HepG2 (cell line): ENCODE results near the gene ATP7B. TPM values are rescaled to one million over a fixed set of nuclear protein-coding genes. Genes with fewer than 3 reads are reported as not detected.

Source experiments
- ATF7 ChIP-seq, 2 experiments: fragments of 450-650 bp in 1 of 2; sonication (generic) in 1 of 2; formaldehyde crosslinking in 1 of 2; IDR thresholded peaks; 2 replicates each; pipeline versions ENCODE4 v1.4.0 to v1.6.1; 2016 to 2020; ENCODE audit warnings: antibody characterized with exemption in 1 of 2, mild to moderate bottlenecking in 1 of 2, missing genetic modification reagents in 1 of 2
- FOXP1 ChIP-seq, 2 experiments: fragments of 450-650 bp in 1 of 2; IDR thresholded peaks; 2 replicates each; pipeline ENCODE4 v1.6.1; 2017 to 2018; ENCODE audit warnings: antibody characterized with exemption in 1 of 2
- HMG20B ChIP-seq: conservative IDR thresholded peaks from 2 replicates; pipeline ENCODE4 v1.6.1; 2016; ENCODE audit warnings: missing genetic modification reagents, missing compliant biosample characterization
- KDM5A ChIP-seq: fragments of 200-600 bp; sonication (generic); IDR thresholded peaks from 2 replicates; pipeline ENCODE4 v1.7.0; 2018; ENCODE audit warnings: antibody characterized with exemption, mild to moderate bottlenecking, low read length, borderline replicate concordance
- NCOR1 ChIP-seq: fragments of 200-600 bp; sonication (generic); IDR thresholded peaks from 2 replicates; pipeline ENCODE4 v1.7.0; 2017; ENCODE audit warnings: antibody characterized with exemption, low read length, borderline replicate concordance
- PPARG ChIP-seq: conservative IDR thresholded peaks from 2 replicates; pipeline ENCODE4 v1.6.1; 2016; ENCODE audit warnings: missing biosample characterization, missing genetic modification reagents
- ZFX ChIP-seq: sonication (generic); formaldehyde crosslinking; IDR thresholded peaks from 2 replicates; pipeline ENCODE4 v1.4.0; 2020; ENCODE audit warnings: mild to moderate bottlenecking, low read depth, missing genetic modification reagents, moderate library complexity
- ZKSCAN5 ChIP-seq: sonication (generic); formaldehyde crosslinking; IDR thresholded peaks from 2 replicates; pipeline ENCODE4 v1.5.1; 2020; ENCODE audit warnings: mild to moderate bottlenecking, missing genetic modification reagents
- ZNF556 ChIP-seq: sonication (generic); formaldehyde crosslinking; IDR thresholded peaks from 2 replicates; pipeline ENCODE4 v1.4.0; 2020; ENCODE audit warnings: mild to moderate bottlenecking, missing genetic modification reagents, borderline replicate concordance
- ZNF564 ChIP-seq: sonication (generic); formaldehyde crosslinking; IDR thresholded peaks from 2 replicates; pipeline ENCODE4 v1.8.1; 2023; ENCODE audit warnings: mild to moderate bottlenecking, missing genetic modification reagents
- ZNF619 ChIP-seq: sonication (generic); formaldehyde crosslinking; IDR thresholded peaks from 2 replicates; pipeline ENCODE4 v1.4.0; 2020; ENCODE audit warnings: mild to moderate bottlenecking, missing genetic modification reagents
- ZNF7 ChIP-seq: IDR thresholded peaks from 2 replicates; pipeline ENCODE4 v1.6.1; 2016; ENCODE audit warnings: missing biosample characterization, missing genetic modification reagents
- ZNF747 ChIP-seq: sonication (generic); formaldehyde crosslinking; IDR thresholded peaks from 2 replicates; pipeline ENCODE4 v1.8.1; 2023; ENCODE audit warnings: missing genetic modification reagents, mild to moderate bottlenecking, borderline replicate concordance
- ZNF777 ChIP-seq: sonication (generic); formaldehyde crosslinking; IDR thresholded peaks from 2 replicates; pipeline ENCODE4 v1.4.0; 2020; ENCODE audit warnings: missing genetic modification reagents
- polyA plus RNA-seq, 8 experiments: library from polyadenylated mRNA; depleted of rRNA in 3 of 8; stranded (reverse) in 7 of 8; unstranded in 1 of 8; fragments of >200 nt; fragmentation: Illumina TruSeq in 4 of 8; extraction: Trizol in 4 of 8; gene quantifications; 2 replicates each; pipeline versions ENCODE4 v1.2.1 to v1.2.3, GENCODE V29; 2011 to 2016; ENCODE audit warnings: low read depth in 4 of 8, missing spikeins in 1 of 8, mixed read lengths in 1 of 8; ENCODE audit not compliant: insufficient read depth in 1 of 8
- total RNA-seq, 5 experiments: library from RNA; depleted of rRNA; stranded (reverse); fragments of >200 nt; fragmentation: Illumina TruSeq; extraction: Trizol; gene quantifications; 2 replicates each; pipeline ENCODE4 v1.2.3, GENCODE V29; 2016; ENCODE audit warnings: low read depth in 1 of 5
- TF ChIP-seq, protein P1 (sequence below): sonication (generic); formaldehyde crosslinking; IDR thresholded peaks from 2 replicates; pipeline ENCODE4 v1.4.0; 2020; ENCODE audit warnings: missing genetic modification reagents, borderline replicate concordance
- TF ChIP-seq, protein P2 (sequence below): sonication (generic); formaldehyde crosslinking; IDR thresholded peaks from 2 replicates; pipeline ENCODE4 v1.8.1; 2023; ENCODE audit warnings: mild to moderate bottlenecking, missing genetic modification reagents, borderline replicate concordance
- TF ChIP-seq, protein P3 (sequence below): sonication (generic); formaldehyde crosslinking; IDR thresholded peaks from 2 replicates; pipeline ENCODE4 v1.4.0; 2020; ENCODE audit warnings: mild to moderate bottlenecking, missing genetic modification reagents
- TF ChIP-seq, protein P4 (sequence below): IDR thresholded peaks from 2 replicates; pipeline ENCODE4 v1.6.1; 2012; ENCODE audit warnings: low read depth, low read length, improper control_type of control experiment

Gene ATP7B
- total and polyA plus RNA-seq, 2 of the 13 experiments (the other 11 are each of a cell fraction or from before 2014, with no cell fraction given), result 31.8 to 57.4 TPM

DNA sequence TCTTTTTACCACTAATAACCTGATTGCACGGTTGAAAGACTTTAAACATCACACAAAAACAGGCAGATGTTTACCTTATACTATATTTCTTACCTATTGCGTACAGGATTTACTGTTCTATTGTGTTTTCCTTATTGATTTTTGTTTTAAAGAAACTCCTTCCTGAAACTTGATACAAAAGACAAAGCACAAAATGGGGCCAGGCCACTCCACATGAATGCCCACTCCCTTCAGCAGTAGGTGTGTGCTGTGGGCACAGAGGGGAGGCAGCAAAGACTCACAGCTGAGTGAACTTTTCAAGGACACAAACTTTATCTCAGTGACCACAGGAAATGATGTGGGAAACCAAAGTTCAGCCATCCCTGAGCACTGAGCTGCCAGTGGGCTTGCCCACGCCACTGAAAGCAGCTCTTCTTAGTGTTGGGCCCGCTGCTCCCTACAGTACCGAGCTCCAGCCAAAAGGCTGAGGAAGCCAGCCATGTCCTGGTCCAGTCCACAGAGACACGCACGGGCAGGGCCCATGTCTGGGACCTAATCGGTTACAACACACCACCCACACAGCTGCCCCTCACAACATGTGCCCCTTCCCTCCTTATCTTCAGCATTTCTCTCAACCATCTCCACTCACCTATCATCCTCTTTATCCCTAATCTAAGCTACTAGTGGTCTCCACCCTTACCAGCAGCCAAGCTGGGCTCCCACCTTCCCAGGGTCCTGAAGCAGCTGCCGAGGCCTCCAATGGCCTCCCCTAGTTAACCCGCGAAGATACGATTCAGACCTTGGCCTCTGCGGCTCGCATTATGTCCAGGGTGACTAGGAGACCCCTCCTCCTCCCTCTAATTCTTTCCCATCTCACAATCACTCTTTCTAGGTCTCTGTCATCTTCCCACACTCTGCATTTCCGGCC is 39.5 kb downstream of the ATP7B start (continued):
- TF ChIP-seq, protein P1, sequence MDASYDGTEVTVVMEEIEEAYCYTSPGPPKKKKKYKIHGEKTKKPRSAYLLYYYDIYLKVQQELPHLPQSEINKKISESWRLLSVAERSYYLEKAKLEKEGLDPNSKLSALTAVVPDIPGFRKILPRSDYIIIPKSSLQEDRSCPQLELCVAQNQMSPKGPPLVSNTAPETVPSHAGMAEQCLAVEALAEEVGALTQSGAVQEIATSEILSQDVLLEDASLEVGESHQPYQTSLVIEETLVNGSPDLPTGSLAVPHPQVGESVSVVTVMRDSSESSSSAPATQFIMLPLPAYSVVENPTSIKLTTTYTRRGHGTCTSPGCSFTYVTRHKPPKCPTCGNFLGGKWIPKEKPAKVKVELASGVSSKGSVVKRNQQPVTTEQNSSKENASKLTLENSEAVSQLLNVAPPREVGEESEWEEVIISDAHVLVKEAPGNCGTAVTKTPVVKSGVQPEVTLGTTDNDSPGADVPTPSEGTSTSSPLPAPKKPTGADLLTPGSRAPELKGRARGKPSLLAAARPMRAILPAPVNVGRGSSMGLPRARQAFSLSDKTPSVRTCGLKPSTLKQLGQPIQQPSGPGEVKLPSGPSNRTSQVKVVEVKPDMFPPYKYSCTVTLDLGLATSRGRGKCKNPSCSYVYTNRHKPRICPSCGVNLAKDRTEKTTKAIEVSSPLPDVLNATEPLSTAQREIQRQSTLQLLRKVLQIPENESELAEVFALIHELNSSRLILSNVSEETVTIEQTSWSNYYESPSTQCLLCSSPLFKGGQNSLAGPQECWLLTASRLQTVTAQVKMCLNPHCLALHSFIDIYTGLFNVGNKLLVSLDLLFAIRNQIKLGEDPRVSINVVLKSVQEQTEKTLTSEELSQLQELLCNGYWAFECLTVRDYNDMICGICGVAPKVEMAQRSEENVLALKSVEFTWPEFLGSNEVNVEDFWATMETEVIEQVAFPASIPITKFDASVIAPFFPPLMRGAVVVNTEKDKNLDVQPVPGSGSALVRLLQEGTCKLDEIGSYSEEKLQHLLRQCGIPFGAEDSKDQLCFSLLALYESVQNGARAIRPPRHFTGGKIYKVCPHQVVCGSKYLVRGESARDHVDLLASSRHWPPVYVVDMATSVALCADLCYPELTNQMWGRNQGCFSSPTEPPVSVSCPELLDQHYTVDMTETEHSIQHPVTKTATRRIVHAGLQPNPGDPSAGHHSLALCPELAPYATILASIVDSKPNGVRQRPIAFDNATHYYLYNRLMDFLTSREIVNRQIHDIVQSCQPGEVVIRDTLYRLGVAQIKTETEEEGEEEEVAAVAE (CRISPR knock-in tag), result no peak
- TF ChIP-seq ZKSCAN5 (CRISPR knock-in tag), result no peak
- no peak for TF ChIP-seq ZNF7 (CRISPR knock-in tag)
- TF ChIP-seq ZNF556 (CRISPR knock-in tag), result no peak
- TF ChIP-seq KDM5A, result no peak
- no peak for TF ChIP-seq ZNF747 (CRISPR knock-in tag)
- TF ChIP-seq, protein P2, sequence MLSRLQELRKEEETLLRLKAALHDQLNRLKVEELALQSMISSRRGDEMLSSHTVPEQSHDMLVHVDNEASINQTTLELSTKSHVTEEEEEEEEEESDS (CRISPR knock-in tag), result no peak
- 0 out of 2 replicates have a peak, but pooled peaks have one; percentile 17 for TF ChIP-seq HMG20B (CRISPR knock-in tag)
- no peak for TF ChIP-seq NCOR1
- TF ChIP-seq ZNF619, result no peak
- TF ChIP-seq PPARG (CRISPR knock-in tag), result peak; percentile 36; the same call in 1 of the 2 replicates
- no peak for TF ChIP-seq FOXP1 (IDR thresholded peaks at IDR 0.05)
- TF ChIP-seq FOXP1 (CRISPR knock-in tag; IDR thresholded peaks at IDR 0.05), result peak; percentile 82
- no peak for TF ChIP-seq ZNF777 (CRISPR knock-in tag)
- TF ChIP-seq, protein P3, sequence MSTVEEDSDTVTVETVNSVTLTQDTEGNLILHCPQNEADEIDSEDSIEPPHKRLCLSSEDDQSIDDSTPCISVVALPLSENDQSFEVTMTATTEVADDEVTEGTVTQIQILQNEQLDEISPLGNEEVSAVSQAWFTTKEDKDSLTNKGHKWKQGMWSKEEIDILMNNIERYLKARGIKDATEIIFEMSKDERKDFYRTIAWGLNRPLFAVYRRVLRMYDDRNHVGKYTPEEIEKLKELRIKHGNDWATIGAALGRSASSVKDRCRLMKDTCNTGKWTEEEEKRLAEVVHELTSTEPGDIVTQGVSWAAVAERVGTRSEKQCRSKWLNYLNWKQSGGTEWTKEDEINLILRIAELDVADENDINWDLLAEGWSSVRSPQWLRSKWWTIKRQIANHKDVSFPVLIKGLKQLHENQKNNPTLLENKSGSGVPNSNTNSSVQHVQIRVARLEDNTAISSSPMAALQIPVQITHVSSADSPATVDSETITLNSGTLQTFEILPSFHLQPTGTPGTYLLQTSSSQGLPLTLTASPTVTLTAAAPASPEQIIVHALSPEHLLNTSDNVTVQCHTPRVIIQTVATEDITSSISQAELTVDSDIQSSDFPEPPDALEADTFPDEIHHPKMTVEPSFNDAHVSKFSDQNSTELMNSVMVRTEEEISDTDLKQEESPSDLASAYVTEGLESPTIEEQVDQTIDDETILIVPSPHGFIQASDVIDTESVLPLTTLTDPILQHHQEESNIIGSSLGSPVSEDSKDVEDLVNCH, result no peak
- TF ChIP-seq, protein P4, sequence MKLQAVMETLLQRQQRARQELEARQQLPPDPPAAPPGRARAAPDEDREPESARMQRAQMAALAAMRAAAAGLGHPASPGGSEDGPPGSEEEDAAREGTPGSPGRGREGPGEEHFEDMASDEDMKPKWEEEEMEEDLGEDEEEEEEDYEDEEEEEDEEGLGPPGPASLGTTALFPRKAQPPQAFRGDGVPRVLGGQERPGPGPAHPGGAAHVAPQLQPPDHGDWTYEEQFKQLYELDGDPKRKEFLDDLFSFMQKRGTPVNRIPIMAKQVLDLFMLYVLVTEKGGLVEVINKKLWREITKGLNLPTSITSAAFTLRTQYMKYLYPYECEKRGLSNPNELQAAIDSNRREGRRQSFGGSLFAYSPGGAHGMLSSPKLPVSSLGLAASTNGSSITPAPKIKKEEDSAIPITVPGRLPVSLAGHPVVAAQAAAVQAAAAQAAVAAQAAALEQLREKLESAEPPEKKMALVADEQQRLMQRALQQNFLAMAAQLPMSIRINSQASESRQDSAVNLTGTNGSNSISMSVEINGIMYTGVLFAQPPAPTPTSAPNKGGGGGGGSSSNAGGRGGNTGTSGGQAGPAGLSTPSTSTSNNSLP, result no peak
- no peak for TF ChIP-seq ZNF564 (CRISPR knock-in tag)
- TF ChIP-seq ZFX (CRISPR knock-in tag), result no peak
- TF ChIP-seq ATF7 (IDR thresholded peaks at IDR 0.05), result no peak
- TF ChIP-seq ATF7 (CRISPR knock-in tag; IDR thresholded peaks at IDR 0.05), result no peak
